Upper lobe of right lung (tissue), 1 donor: ENCODE data around the gene CNBD2. TPM values are rescaled to one million over a fixed set of nuclear protein-coding genes. Genes with fewer than 3 reads are reported as not detected.
A peak's percentile ranks its signal among the peaks of the same experiment; 100 is the strongest.

ENCODE experiments used
- ATAC-seq: fragments of 200-7000 bp; cut with Tn5 transposase; one replicate; pipeline ENCODE4 v1.9.1; 2020; ENCODE audit warnings: mild to moderate bottlenecking, moderate library complexity
- DNase-seq: peaks from one replicate; pipeline ENCODE4 v3.0.0-alpha.2; 2020
- H3K27ac ChIP-seq: fragments of 200-600 bp; one replicate; pipeline ENCODE4 v1.8.0; 2022
- H3K27me3 ChIP-seq: fragments of 200-600 bp; one replicate; pipeline ENCODE4 v1.8.0; 2022; ENCODE audit warnings: mild to moderate bottlenecking
- H3K36me3 ChIP-seq: fragments of 200-600 bp; one replicate; pipeline ENCODE4 v1.8.0; 2022
- H3K4me1 ChIP-seq: fragments of 200-600 bp; one replicate; pipeline ENCODE4 v1.8.0; 2022
- H3K4me3 ChIP-seq: fragments of 200-600 bp; one replicate; pipeline ENCODE4 v1.8.0; 2022; ENCODE audit warnings: mild to moderate bottlenecking
- H3K9me3 ChIP-seq: fragments of 200-600 bp; one replicate; pipeline ENCODE4 v1.8.0; 2022
- CTCF ChIP-seq: fragments of 200-600 bp; IDR thresholded peaks from one replicate; pipeline ENCODE4 v1.8.0; 2022; ENCODE audit warnings: antibody characterized with exemption
- intact Hi-C: fragments of 100-400 bp; cut with DNase I; formaldehyde crosslinking; loops from one replicate; pipeline ENCODE4 v1.11.0; 2022
- total RNA-seq: library from RNA; stranded (reverse); fragmentation: NEBNext Ultra II Directional; extraction: Animal tissue kit (Norgen Biotek cat#: 25700); gene quantifications from one replicate; pipeline ENCODE4 v1.2.1, GENCODE V29; 2021
- donor health status: DM: no; HTN: yes; CAD: no; lungs with severe emphysema.

The CNBD2 gene
- total RNA-seq, 1 donor from 2014 or later = 3.4 TPM

DNA sequence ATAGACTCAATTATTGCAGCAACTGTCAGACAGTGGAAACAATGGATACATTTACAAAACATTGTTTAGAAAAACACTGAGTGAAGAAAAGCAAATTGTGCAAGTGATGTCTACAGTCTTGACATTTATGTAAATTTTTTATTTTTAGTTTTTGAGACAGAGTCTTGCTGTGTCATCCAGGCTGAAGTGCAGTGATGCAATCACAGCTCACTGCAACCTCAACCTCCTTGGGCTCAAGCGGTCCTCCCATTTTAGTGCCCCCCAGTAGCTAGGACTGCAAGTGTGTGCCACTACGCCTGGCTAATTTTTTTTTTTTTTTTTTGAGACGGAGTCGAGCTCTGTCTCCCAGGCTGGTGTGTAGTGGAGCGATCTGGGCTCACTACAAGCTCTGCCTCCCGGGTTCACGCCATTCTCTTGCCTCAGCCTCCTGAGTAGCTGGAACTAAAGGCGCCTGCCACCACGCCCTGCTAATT, 9.7 kb downstream of the CNBD2 start:
- intact Hi-C loops = no loop called here
- no peaks in the 10 kb centered on the region for H3K9me3 ChIP-seq
- H3K27me3 ChIP-seq = no peaks in the 10 kb centered on the region
- no peak for DNase-seq
- H3K4me3 ChIP-seq = no peak overlapping the region
- no peaks in the 10 kb centered on the region for H3K4me1 ChIP-seq
- H3K36me3 ChIP-seq = no peaks in the 10 kb centered on the region
- no peak for TF ChIP-seq CTCF
- peak overlapping the region; percentile 11 for H3K27ac ChIP-seq
- peak; percentile 35 for ATAC-seq

DNA sequence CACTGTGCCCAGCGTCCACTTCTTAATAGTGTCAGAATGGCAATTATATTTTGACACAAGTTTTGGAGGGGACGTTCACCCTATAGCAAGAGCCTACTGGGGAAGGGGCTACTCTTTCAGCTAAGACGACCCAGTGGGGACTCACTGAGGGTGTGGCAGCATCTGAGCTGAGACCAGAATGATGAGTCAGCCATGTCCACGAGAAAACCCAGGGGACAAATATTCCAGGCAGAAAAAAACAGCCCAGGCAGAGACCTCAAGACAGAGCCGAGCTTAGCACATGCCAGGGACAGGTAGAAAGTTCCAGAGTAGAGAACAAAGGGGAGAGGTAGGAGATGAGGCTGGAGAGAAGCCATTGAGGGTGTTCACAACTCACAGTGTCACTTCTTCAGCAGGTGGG, 11.2 kb downstream of the CNBD2 start:
- no peak for ATAC-seq
- no peak for TF ChIP-seq CTCF
- Histone ChIP-seq H3K27ac (no peak overlapping the region), H3K9me3 (no peaks in the 10 kb centered on the region), H3K27me3 (no peaks in the 10 kb centered on the region), H3K4me1 (no peaks in the 10 kb centered on the region), H3K36me3 (no peaks in the 10 kb centered on the region), H3K4me3 (no peak overlapping the region)
- intact Hi-C loops = no loop called here
- DNase-seq = no peak

DNA sequence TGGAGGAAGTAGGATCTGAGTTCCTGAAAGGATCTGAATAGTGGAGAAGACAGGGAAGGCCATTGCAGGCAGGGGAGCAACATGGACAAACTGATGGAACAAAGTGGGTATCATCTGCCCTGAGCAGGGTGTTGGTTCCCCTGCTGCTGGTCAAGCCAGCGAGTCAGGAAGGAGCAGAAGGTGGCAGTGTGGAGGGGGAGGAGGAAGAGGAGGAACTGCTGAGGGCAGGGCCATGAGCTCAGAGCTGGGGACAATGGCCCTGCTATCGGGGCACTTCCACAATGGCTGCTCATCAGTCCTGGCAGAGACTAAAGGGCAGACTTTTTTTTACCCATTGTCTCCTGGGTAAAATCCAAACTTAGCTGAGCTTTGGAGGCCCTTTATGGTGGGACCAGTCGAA, 13.6 kb downstream of the CNBD2 start:
- no peak overlapping the region for H3K27ac ChIP-seq
- TF ChIP-seq CTCF = no peak
- peak; percentile 41 for ATAC-seq
- intact Hi-C loops = no loop called here
- no peaks in the 10 kb centered on the region for H3K9me3 ChIP-seq
- H3K4me1 ChIP-seq = no peaks in the 10 kb centered on the region
- H3K27me3 ChIP-seq = no peaks in the 10 kb centered on the region
- no peak for DNase-seq
- no peak overlapping the region for H3K4me3 ChIP-seq
- no peaks in the 10 kb centered on the region for H3K36me3 ChIP-seq

- H3K4me1 ChIP-seq = no peaks in the 10 kb centered on the region
- ATAC-seq (peak; percentile 25), DNase-seq (no peak)
- intact Hi-C loops = no loop called here
- no peak for TF ChIP-seq CTCF
- H3K36me3 ChIP-seq = no peaks in the 10 kb centered on the region
- no peaks in the 10 kb centered on the region for H3K27me3 ChIP-seq
- no peak overlapping the region for H3K4me3 ChIP-seq
- H3K9me3 ChIP-seq = no peaks in the 10 kb centered on the region
- no peak overlapping the region for H3K27ac ChIP-seq
These were observed 16.0 kb downstream of the CNBD2 start for GRCh38 chr20:35984382-35984781.

GRCh38 chr20:35985806-35986205, 17.4 kb downstream of the CNBD2 start:
- TF ChIP-seq CTCF = no peak
- Histone ChIP-seq H3K9me3 (no peaks in the 10 kb centered on the region), H3K4me3 (no peak overlapping the region), H3K27me3 (no peaks in the 10 kb centered on the region), H3K27ac (no peak overlapping the region), H3K36me3 (no peaks in the 10 kb centered on the region), H3K4me1 (no peaks in the 10 kb centered on the region)
- intact Hi-C loops = no loop called here
- DNase-seq = no peak
- ATAC-seq = no peak

GRCh38 chr20:35988910-35989463, 20.6 kb downstream of the CNBD2 start:
- Histone ChIP-seq H3K27me3 (no peaks in the 10 kb centered on the region), H3K36me3 (no peaks in the 10 kb centered on the region), H3K4me3 (no peak overlapping the region), H3K4me1 (peaks cover 3% of the 10 kb centered on the region), H3K27ac (no peak overlapping the region), H3K9me3 (no peaks in the 10 kb centered on the region)
- intact Hi-C loops = no loop called here
- ATAC-seq (no peak), DNase-seq (no peak)
- no peak for TF ChIP-seq CTCF
